ENCODE measurements around the gene GRM3. TPM values are rescaled to one million over a fixed set of nuclear protein-coding genes. Genes with fewer than 3 reads are reported as not detected.

The GRM3 gene
- total and polyA plus RNA-seq, 7 experiments from 2014 or later = not detected

GRCh38 chr7:86814661-86815379 lies 171.1 kb downstream of the GRM3 start:
- DNase-seq = no peak
- H3K36me3 ChIP-seq (ENCODE audit: control insufficient read depth in 2 of 3, insufficient read depth in 3 of 3, low read length in 3 of 3) = no peaks in the 10 kb centered on the region
- no peak overlapping the region for H3K27ac Mint-ChIP-seq
- no peak for ATAC-seq
- no peaks in the 10 kb centered on the region for H3K9me3 ChIP-seq (ENCODE audit: control insufficient read depth in 2 of 3, low read length in 3 of 3)
- intact Hi-C loops (cut with micrococcal nuclease) = no loop called here
- H3K4me3 Mint-ChIP-seq = no peak overlapping the region
- CTCF ChIA-PET = no interaction called here
- POLR2A ChIA-PET = no interaction called here
- H3K27ac ChIP-seq (ENCODE audit: low read depth, low read length) = no peak overlapping the region
- no peaks in the 10 kb centered on the region for H3K36me3 Mint-ChIP-seq
- H3K4me1 Mint-ChIP-seq = no peaks in the 10 kb centered on the region
- H3K4me3 ChIP-seq (ENCODE audit: low read length) = no peak overlapping the region
- H3K4me1 ChIP-seq (ENCODE audit: control insufficient read depth in 2 of 2, insufficient read depth in 2 of 2, low read length in 2 of 2) = no peaks in the 10 kb centered on the region
- peaks cover 0 to 19% (median 13%) of the 10 kb centered on the region in 5 donors for H3K27me3 Mint-ChIP-seq
- H3K9me3 Mint-ChIP-seq = peaks cover 0 to 8% (median 0%) of the 10 kb centered on the region in 11 donors
- no peaks in the 10 kb centered on the region for H3K27me3 ChIP-seq (ENCODE audit: control insufficient read depth in 2 of 2, insufficient read depth in 2 of 2, low read length in 2 of 2)

GRCh38 chr7:86815556-86815955 lies 171.8 kb downstream of the GRM3 start:
- Histone ChIP-seq H3K9me3 (ENCODE audit: control insufficient read depth in 2 of 3, low read length in 3 of 3) (no peaks in the 10 kb centered on the region), H3K27me3 (ENCODE audit: control insufficient read depth in 2 of 2, insufficient read depth in 2 of 2, low read length in 2 of 2) (no peaks in the 10 kb centered on the region), H3K36me3 (ENCODE audit: control insufficient read depth in 2 of 3, insufficient read depth in 3 of 3, low read length in 3 of 3) (no peaks in the 10 kb centered on the region), H3K4me1 (ENCODE audit: control insufficient read depth in 2 of 2, insufficient read depth in 2 of 2, low read length in 2 of 2) (no peaks in the 10 kb centered on the region), H3K4me3 (ENCODE audit: low read length) (no peak overlapping the region), H3K27ac (ENCODE audit: low read depth, low read length) (no peak overlapping the region)
- intact Hi-C loops (cut with micrococcal nuclease) = no loop called here
- DNase-seq (no peak), ATAC-seq (no peak)
- Mint-ChIP-seq H3K4me1 (no peaks in the 10 kb centered on the region), H3K9me3 (peaks cover 0 to 8% (median 0%) of the 10 kb centered on the region in 11 donors), H3K4me3 (no peak overlapping the region), H3K27me3 (peaks cover 0 to 19% (median 13%) of the 10 kb centered on the region in 5 donors), H3K36me3 (no peaks in the 10 kb centered on the region), H3K27ac (no peak overlapping the region)
- ChIA-PET POLR2A (no interaction called here), CTCF (no interaction called here)

- no peaks in the 10 kb centered on the region for H3K4me1 Mint-ChIP-seq
- intact Hi-C loops (cut with micrococcal nuclease) = no loop called here
- H3K4me3 Mint-ChIP-seq = no peak overlapping the region
- ChIA-PET CTCF (no interaction called here), POLR2A (no interaction called here)
- no peaks in the 10 kb centered on the region for H3K36me3 Mint-ChIP-seq
- DNase-seq (no peak), ATAC-seq (no peak)
- Histone ChIP-seq H3K9me3 (ENCODE audit: control insufficient read depth in 2 of 3, low read length in 3 of 3) (no peaks in the 10 kb centered on the region), H3K36me3 (ENCODE audit: control insufficient read depth in 2 of 3, insufficient read depth in 3 of 3, low read length in 3 of 3) (no peaks in the 10 kb centered on the region), H3K4me3 (ENCODE audit: low read length) (no peak overlapping the region), H3K27me3 (ENCODE audit: control insufficient read depth in 2 of 2, insufficient read depth in 2 of 2, low read length in 2 of 2) (no peaks in the 10 kb centered on the region), H3K4me1 (ENCODE audit: control insufficient read depth in 2 of 2, insufficient read depth in 2 of 2, low read length in 2 of 2) (no peaks in the 10 kb centered on the region), H3K27ac (ENCODE audit: low read depth, low read length) (no peak overlapping the region)
- H3K27me3 Mint-ChIP-seq = peaks cover 0 to 20% (median 8%) of the 10 kb centered on the region in 5 donors
- H3K9me3 Mint-ChIP-seq = peaks cover 0 to 8% (median 0%) of the 10 kb centered on the region in 11 donors
- no peak overlapping the region for H3K27ac Mint-ChIP-seq
Observed at GRCh38 chr7:86818903-86819302, 175.2 kb downstream of the GRM3 start.

GRCh38 chr7:86823769-86824168 lies 180.1 kb downstream of the GRM3 start:
- Mint-ChIP-seq H3K27ac (no peak overlapping the region), H3K36me3 (no peaks in the 10 kb centered on the region), H3K9me3 (peaks cover 0 to 2% (median 0%) of the 10 kb centered on the region in 11 donors), H3K27me3 (peaks cover 0 to 16% (median 13%) of the 10 kb centered on the region in 5 donors), H3K4me3 (peak overlapping the region in 1 of 10 donors; percentile 26), H3K4me1 (no peaks in the 10 kb centered on the region)
- POLR2A ChIA-PET = interaction anchor here (0.6 kb wide), 1 partner anchor 18 kb away, joined by 3 read pairs; no protein-coding TSS in a partner anchor
- ATAC-seq (no peak), DNase-seq (no peak)
- CTCF ChIA-PET = no interaction called here
- no peak overlapping the region for H3K27ac ChIP-seq (ENCODE audit: low read depth, low read length)
- no peaks in the 10 kb centered on the region for H3K36me3 ChIP-seq (ENCODE audit: control insufficient read depth in 2 of 3, insufficient read depth in 3 of 3, low read length in 3 of 3)
- no peak overlapping the region for H3K4me3 ChIP-seq (ENCODE audit: low read length)
- no peaks in the 10 kb centered on the region for H3K27me3 ChIP-seq (ENCODE audit: control insufficient read depth in 2 of 2, insufficient read depth in 2 of 2, low read length in 2 of 2)
- H3K4me1 ChIP-seq (ENCODE audit: control insufficient read depth in 2 of 2, insufficient read depth in 2 of 2, low read length in 2 of 2) = no peaks in the 10 kb centered on the region
- no peaks in the 10 kb centered on the region for H3K9me3 ChIP-seq (ENCODE audit: control insufficient read depth in 2 of 3, low read length in 3 of 3)
- intact Hi-C loops (cut with micrococcal nuclease) = no loop called here

- no peak overlapping the region for H3K27ac ChIP-seq (ENCODE audit: low read depth, low read length)
- DNase-seq (no peak), ATAC-seq (no peak)
- ChIA-PET POLR2A (no interaction called here), CTCF (no interaction called here)
- Mint-ChIP-seq H3K36me3 (no peaks in the 10 kb centered on the region), H3K4me1 (no peaks in the 10 kb centered on the region), H3K9me3 (peaks cover 0 to 6% (median 0%) of the 10 kb centered on the region in 11 donors), H3K27ac (no peak overlapping the region), H3K27me3 (peaks cover 0 to 16% (median 13%) of the 10 kb centered on the region in 5 donors), H3K4me3 (no peak overlapping the region)
- H3K4me1 ChIP-seq (ENCODE audit: control insufficient read depth in 2 of 2, insufficient read depth in 2 of 2, low read length in 2 of 2) = no peaks in the 10 kb centered on the region
- H3K9me3 ChIP-seq (ENCODE audit: control insufficient read depth in 2 of 3, low read length in 3 of 3) = no peaks in the 10 kb centered on the region
- no peaks in the 10 kb centered on the region for H3K27me3 ChIP-seq (ENCODE audit: control insufficient read depth in 2 of 2, insufficient read depth in 2 of 2, low read length in 2 of 2)
- no peaks in the 10 kb centered on the region for H3K36me3 ChIP-seq (ENCODE audit: control insufficient read depth in 2 of 3, insufficient read depth in 3 of 3, low read length in 3 of 3)
- no peak overlapping the region for H3K4me3 ChIP-seq (ENCODE audit: low read length)
- intact Hi-C loops (cut with micrococcal nuclease) = no loop called here
Observed at GRCh38 chr7:86825264-86825663, 181.6 kb downstream of the GRM3 start.

GRCh38 chr7:86826948-86827347 lies 183.2 kb downstream of the GRM3 start:
- H3K27me3 ChIP-seq (ENCODE audit: control insufficient read depth in 2 of 2, insufficient read depth in 2 of 2, low read length in 2 of 2) = no peaks in the 10 kb centered on the region
- no peak for DNase-seq
- Mint-ChIP-seq H3K36me3 (no peaks in the 10 kb centered on the region), H3K4me1 (no peaks in the 10 kb centered on the region), H3K9me3 (peaks cover 0 to 6% (median 0%) of the 10 kb centered on the region in 11 donors), H3K27me3 (peaks cover 0 to 16% (median 13%) of the 10 kb centered on the region in 5 donors), H3K4me3 (no peak overlapping the region), H3K27ac (no peak overlapping the region)
- CTCF ChIA-PET = no interaction called here
- H3K36me3 ChIP-seq (ENCODE audit: control insufficient read depth in 2 of 3, insufficient read depth in 3 of 3, low read length in 3 of 3) = no peaks in the 10 kb centered on the region
- intact Hi-C loops (cut with micrococcal nuclease) = no loop called here
- H3K27ac ChIP-seq (ENCODE audit: low read depth, low read length) = no peak overlapping the region
- POLR2A ChIA-PET = no interaction called here
- no peaks in the 10 kb centered on the region for H3K9me3 ChIP-seq (ENCODE audit: control insufficient read depth in 2 of 3, low read length in 3 of 3)
- ATAC-seq = no peak
- H3K4me1 ChIP-seq (ENCODE audit: control insufficient read depth in 2 of 2, insufficient read depth in 2 of 2, low read length in 2 of 2) = no peaks in the 10 kb centered on the region
- no peak overlapping the region for H3K4me3 ChIP-seq (ENCODE audit: low read length)

GRCh38 chr7:86833360-86833759 lies 189.7 kb downstream of the GRM3 start:
- ATAC-seq = no peak
- intact Hi-C loops (cut with micrococcal nuclease) = no loop called here
- no peak overlapping the region for H3K4me3 ChIP-seq (ENCODE audit: low read length)

More at GRCh38 chr7:86833360-86833759, 189.7 kb downstream of the GRM3 start:
- Histone ChIP-seq H3K27ac (ENCODE audit: low read depth, low read length) (no peak overlapping the region), H3K4me1 (ENCODE audit: control insufficient read depth in 2 of 2, insufficient read depth in 2 of 2, low read length in 2 of 2) (no peaks in the 10 kb centered on the region), H3K36me3 (ENCODE audit: control insufficient read depth in 2 of 3, insufficient read depth in 3 of 3, low read length in 3 of 3) (no peaks in the 10 kb centered on the region), H3K9me3 (ENCODE audit: control insufficient read depth in 2 of 3, low read length in 3 of 3) (no peaks in the 10 kb centered on the region), H3K27me3 (ENCODE audit: control insufficient read depth in 2 of 2, insufficient read depth in 2 of 2, low read length in 2 of 2) (no peaks in the 10 kb centered on the region)
- H3K36me3 Mint-ChIP-seq = no peaks in the 10 kb centered on the region
- no peak overlapping the region for H3K4me3 Mint-ChIP-seq
- peaks cover 0 to 6% (median 0%) of the 10 kb centered on the region in 11 donors for H3K9me3 Mint-ChIP-seq
- no peak overlapping the region for H3K27ac Mint-ChIP-seq
- no peaks in the 10 kb centered on the region for H3K4me1 Mint-ChIP-seq
- ChIA-PET CTCF (no interaction called here), POLR2A (no interaction called here)
- DNase-seq = no peak
- no peaks in the 10 kb centered on the region for H3K27me3 Mint-ChIP-seq

All from naive thymus-derived CD4-positive, alpha-beta T cell (primary cell).